ENCODE results near the gene TNIK. TPM values are rescaled to one million over a fixed set of nuclear protein-coding genes. Genes with fewer than 3 reads are reported as not detected.
A peak's percentile ranks its signal among the peaks of the same experiment; 100 is the strongest.

The TNIK gene
- polyA plus RNA-seq, 3 donors from 2014 or later, result 4.7 to 28.9 (median 13.7) TPM

GRCh38 chr3:171348121-171348520, 112.1 kb downstream of the TNIK start:
- no peaks in the 10 kb centered on the region for H3K9me3 Mint-ChIP-seq
- H3K36me3 Mint-ChIP-seq, result no peaks in the 10 kb centered on the region
- H3K27ac Mint-ChIP-seq, result peak overlapping the region in 1 of 6 donors; percentile 41
- peaks cover 0 to 1% (median 0%) of the 10 kb centered on the region in 3 donors for H3K27me3 Mint-ChIP-seq (ENCODE audit: low read depth in 3 of 3)
- H3K4me3 Mint-ChIP-seq, result peak overlapping the region in 2 of 5 donors; percentile 22 to 27
- H3K4me1 Mint-ChIP-seq, result peaks cover 70 to 100% of the 10 kb centered on the region in 2 donors
- DNase-seq, result no peak

GRCh38 chr3:171347301-171348039, 112.7 kb downstream of the TNIK start:
- peaks cover 69 to 100% of the 10 kb centered on the region in 2 donors for H3K4me1 Mint-ChIP-seq
- no peaks in the 10 kb centered on the region for H3K9me3 Mint-ChIP-seq
- H3K27ac Mint-ChIP-seq, result peak overlapping the region in 4 of 6 donors; percentile 37 to 82 (median 46)
- peak overlapping the region in 1 of 5 donors; percentile 51 for H3K4me3 Mint-ChIP-seq
- DNase-seq, result no peak
- H3K27me3 Mint-ChIP-seq (ENCODE audit: low read depth in 3 of 3), result peaks cover 0 to 1% (median 0%) of the 10 kb centered on the region in 3 donors
- peaks cover 0 to 4% (median 4%) of the 10 kb centered on the region in 3 donors for H3K36me3 Mint-ChIP-seq

GRCh38 chr3:171346582-171347300, 113.5 kb downstream of the TNIK start:
- peaks cover 0 to 4% (median 4%) of the 10 kb centered on the region in 3 donors for H3K36me3 Mint-ChIP-seq
- peak overlapping the region in 3 of 6 donors; percentile 12 to 37 (median 19) for H3K27ac Mint-ChIP-seq
- no peaks in the 10 kb centered on the region for H3K9me3 Mint-ChIP-seq
- peaks cover 0 to 1% (median 0%) of the 10 kb centered on the region in 3 donors for H3K27me3 Mint-ChIP-seq (ENCODE audit: low read depth in 3 of 3)
- H3K4me3 Mint-ChIP-seq, result peak overlapping the region in 2 of 5 donors; percentile 20 to 44
- DNase-seq, result no peak
- peaks cover 65 to 97% of the 10 kb centered on the region in 2 donors for H3K4me1 Mint-ChIP-seq

GRCh38 chr3:171346019-171346418, 114.2 kb downstream of the TNIK start:
- H3K9me3 Mint-ChIP-seq, result no peaks in the 10 kb centered on the region
- peaks cover 0 to 4% (median 4%) of the 10 kb centered on the region in 3 donors for H3K36me3 Mint-ChIP-seq
- H3K27ac Mint-ChIP-seq, result no peak overlapping the region
- no peak for DNase-seq
- H3K27me3 Mint-ChIP-seq (ENCODE audit: low read depth in 3 of 3), result peaks cover 0 to 1% (median 0%) of the 10 kb centered on the region in 3 donors
- H3K4me1 Mint-ChIP-seq, result peaks cover 61 to 90% of the 10 kb centered on the region in 2 donors
- no peak overlapping the region for H3K4me3 Mint-ChIP-seq

GRCh38 chr3:171345107-171345843, 114.9 kb downstream of the TNIK start:
- H3K4me1 Mint-ChIP-seq, result peaks cover 58 to 82% of the 10 kb centered on the region in 2 donors
- no peak for DNase-seq
- peaks cover 0 to 4% (median 4%) of the 10 kb centered on the region in 3 donors for H3K36me3 Mint-ChIP-seq
- peak overlapping the region in 2 of 6 donors; percentile 14 to 42 for H3K27ac Mint-ChIP-seq
- peak overlapping the region in 2 of 5 donors; percentile 2 for H3K4me3 Mint-ChIP-seq
- peaks cover 0 to 1% (median 0%) of the 10 kb centered on the region in 3 donors for H3K27me3 Mint-ChIP-seq (ENCODE audit: low read depth in 3 of 3)
- no peaks in the 10 kb centered on the region for H3K9me3 Mint-ChIP-seq

- H3K4me3 Mint-ChIP-seq, result no peak overlapping the region
- H3K27me3 Mint-ChIP-seq (ENCODE audit: low read depth in 3 of 3), result peaks cover 0 to 2% (median 1%) of the 10 kb centered on the region in 3 donors
- no peaks in the 10 kb centered on the region for H3K9me3 Mint-ChIP-seq
- peak overlapping the region in 1 of 6 donors; percentile 0 for H3K27ac Mint-ChIP-seq
- peaks cover 53 to 78% of the 10 kb centered on the region in 2 donors for H3K4me1 Mint-ChIP-seq
- DNase-seq, result no peak
- H3K36me3 Mint-ChIP-seq, result peaks cover 0 to 4% (median 4%) of the 10 kb centered on the region in 3 donors
Measured at GRCh38 chr3:171343693-171344092, 116.5 kb downstream of the TNIK start.

GRCh38 chr3:171342783-171343420, 117.3 kb downstream of the TNIK start:
- Mint-ChIP-seq H3K4me3 (no peak overlapping the region), H3K4me1 (peaks cover 49 to 75% of the 10 kb centered on the region in 2 donors), H3K9me3 (no peaks in the 10 kb centered on the region), H3K36me3 (peaks cover 0 to 4% (median 4%) of the 10 kb centered on the region in 3 donors), H3K27me3 (ENCODE audit: low read depth in 3 of 3) (peaks cover 0 to 2% (median 1%) of the 10 kb centered on the region in 3 donors), H3K27ac (no peak overlapping the region)
- DNase-seq, result no peak

- H3K27me3 Mint-ChIP-seq (ENCODE audit: low read depth in 3 of 3), result peaks cover 0 to 2% (median 0%) of the 10 kb centered on the region in 3 donors
- peaks cover 47 to 75% of the 10 kb centered on the region in 2 donors for H3K4me1 Mint-ChIP-seq
- H3K36me3 Mint-ChIP-seq, result peaks cover 0 to 4% (median 4%) of the 10 kb centered on the region in 3 donors
- H3K27ac Mint-ChIP-seq, result no peak overlapping the region
- H3K4me3 Mint-ChIP-seq, result no peak overlapping the region
- no peaks in the 10 kb centered on the region for H3K9me3 Mint-ChIP-seq
- no peak for DNase-seq
Measured at GRCh38 chr3:171342200-171342599, 118.0 kb downstream of the TNIK start.

GRCh38 chr3:171340434-171340833, 119.8 kb downstream of the TNIK start:
- no peak for DNase-seq
- no peak overlapping the region for H3K4me3 Mint-ChIP-seq
- no peak overlapping the region for H3K27ac Mint-ChIP-seq
- no peaks in the 10 kb centered on the region for H3K9me3 Mint-ChIP-seq
- peaks cover 0 to 2% (median 0%) of the 10 kb centered on the region in 3 donors for H3K27me3 Mint-ChIP-seq (ENCODE audit: low read depth in 3 of 3)
- H3K4me1 Mint-ChIP-seq, result peaks cover 38 to 75% of the 10 kb centered on the region in 2 donors
- H3K36me3 Mint-ChIP-seq, result peaks cover 0 to 4% (median 4%) of the 10 kb centered on the region in 3 donors

- no peak overlapping the region for H3K27ac Mint-ChIP-seq
- peaks cover 32 to 75% of the 10 kb centered on the region in 2 donors for H3K4me1 Mint-ChIP-seq
- H3K27me3 Mint-ChIP-seq (ENCODE audit: low read depth in 3 of 3), result peaks cover 0 to 2% (median 0%) of the 10 kb centered on the region in 3 donors
- no peak overlapping the region for H3K4me3 Mint-ChIP-seq
- H3K9me3 Mint-ChIP-seq, result no peaks in the 10 kb centered on the region
- no peak for DNase-seq
- peaks cover 0 to 4% (median 4%) of the 10 kb centered on the region in 3 donors for H3K36me3 Mint-ChIP-seq
Measured at GRCh38 chr3:171339598-171339997, 120.6 kb downstream of the TNIK start.

- Mint-ChIP-seq H3K4me1 (peaks cover 36 to 75% of the 10 kb centered on the region in 2 donors), H3K4me3 (no peak overlapping the region), H3K27ac (peak overlapping the region in 1 of 6 donors; percentile 18), H3K27me3 (ENCODE audit: low read depth in 3 of 3) (peaks cover 0 to 2% (median 0%) of the 10 kb centered on the region in 3 donors), H3K9me3 (no peaks in the 10 kb centered on the region), H3K36me3 (no peaks in the 10 kb centered on the region)
- DNase-seq, result no peak
Measured at GRCh38 chr3:171336406-171336805, 123.8 kb downstream of the TNIK start.

GRCh38 chr3:171335559-171335958, 124.6 kb downstream of the TNIK start:
- DNase-seq, result no peak
- H3K9me3 Mint-ChIP-seq, result no peaks in the 10 kb centered on the region
- no peak overlapping the region for H3K4me3 Mint-ChIP-seq
- H3K27ac Mint-ChIP-seq, result peak overlapping the region in 1 of 6 donors; percentile 3
- H3K4me1 Mint-ChIP-seq, result peaks cover 44 to 84% of the 10 kb centered on the region in 2 donors
- peaks cover 0 to 2% (median 0%) of the 10 kb centered on the region in 3 donors for H3K27me3 Mint-ChIP-seq (ENCODE audit: low read depth in 3 of 3)
- no peaks in the 10 kb centered on the region for H3K36me3 Mint-ChIP-seq

GRCh38 chr3:171334465-171334811, 125.8 kb downstream of the TNIK start:
- DNase-seq, result no peak
- Mint-ChIP-seq H3K4me1 (peaks cover 55 to 91% of the 10 kb centered on the region in 2 donors), H3K27me3 (ENCODE audit: low read depth in 3 of 3) (no peaks in the 10 kb centered on the region), H3K9me3 (no peaks in the 10 kb centered on the region), H3K27ac (peak overlapping the region in 2 of 6 donors; percentile 11 to 26), H3K4me3 (no peak overlapping the region), H3K36me3 (no peaks in the 10 kb centered on the region)
